BJ (cell line): Measurements from ENCODE around the gene LCP1. TPM values are rescaled to one million over a fixed set of nuclear protein-coding genes. Genes with fewer than 3 reads are reported as not detected.

Source experiments
- CTCF ChIA-PET: fragments of 350-600 bp; formaldehyde crosslinking; extraction: SDS; loops from one replicate; lab custom pipeline; 2021; ENCODE audit warnings: antibody characterized with exemption, inconsistent platforms; lab: Yijun Ruan, JAX
- POLR2A ChIA-PET: fragments of 300-600 bp; sonication (Branson Sonifier 250); formaldehyde crosslinking; extraction: SDS; loops from one replicate; lab custom pipeline; 2021; ENCODE audit warnings: antibody characterized with exemption; lab: Charles Lee
- DNase-seq: peaks from one replicate; pipeline ENCODE4 v3.0.0-alpha.2; 2011; ENCODE audit warnings: low read depth
- H3K27me3 ChIP-seq: 2 replicates; pipeline ENCODE4 v1.6.0; 2011; ENCODE audit warnings: low read length; ENCODE audit not compliant: control insufficient read depth, insufficient read depth
- H3K36me3 ChIP-seq: 2 replicates; pipeline ENCODE4 v1.5.1; 2011; ENCODE audit warnings: low read length; ENCODE audit not compliant: control insufficient read depth, insufficient read depth
- H3K4me3 ChIP-seq: 2 replicates; pipeline ENCODE4 v1.5.1; 2011; ENCODE audit warnings: low read depth, mild to moderate bottlenecking, control low read depth, low read length
- polyA plus RNA-seq: library from polyadenylated mRNA; depleted of rRNA; stranded (reverse); fragments of >200 nt; gene quantifications from 2 replicates; pipeline ENCODE4 v1.2.3, GENCODE V29; 2011
- TF ChIP-seq, protein P1 (sequence below): IDR thresholded peaks from 2 replicates; pipeline ENCODE4 v1.5.1; 2011; ENCODE audit warnings: low read depth, mild to moderate bottlenecking, control low read depth, inconsistent platforms, low read length, moderate library complexity; ENCODE audit not compliant: insufficient read depth

LCP1 gene
- polyA plus RNA-seq, 1 experiment, result 0.06 TPM

DNA sequence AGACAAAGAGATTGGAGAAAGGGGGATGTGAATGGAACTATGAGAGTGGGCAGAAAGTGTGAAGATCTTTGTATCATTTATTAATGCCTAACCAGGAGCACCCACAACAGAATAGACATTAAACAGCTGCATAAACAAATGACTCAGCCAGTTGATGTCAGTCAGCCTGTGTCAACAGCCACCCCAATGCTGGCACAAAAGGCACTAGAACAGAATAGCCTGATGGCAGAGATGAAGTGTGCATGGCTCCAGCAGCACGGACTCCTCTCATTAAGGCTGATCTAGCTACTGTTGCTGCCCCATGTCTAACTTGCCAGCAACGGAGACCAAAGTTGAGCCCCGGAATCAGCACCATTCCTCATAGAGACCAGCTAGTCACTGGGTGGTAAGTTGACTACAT, 85.0 kb downstream of the LCP1 start:
- Histone ChIP-seq H3K36me3 (no peaks in the 10 kb centered on the region), H3K4me3 (no peak overlapping the region), H3K27me3 (no peaks in the 10 kb centered on the region)
- POLR2A ChIA-PET, result no interaction called here
- no peak for DNase-seq
- CTCF ChIA-PET, result no interaction called here
- TF ChIP-seq, protein P1, sequence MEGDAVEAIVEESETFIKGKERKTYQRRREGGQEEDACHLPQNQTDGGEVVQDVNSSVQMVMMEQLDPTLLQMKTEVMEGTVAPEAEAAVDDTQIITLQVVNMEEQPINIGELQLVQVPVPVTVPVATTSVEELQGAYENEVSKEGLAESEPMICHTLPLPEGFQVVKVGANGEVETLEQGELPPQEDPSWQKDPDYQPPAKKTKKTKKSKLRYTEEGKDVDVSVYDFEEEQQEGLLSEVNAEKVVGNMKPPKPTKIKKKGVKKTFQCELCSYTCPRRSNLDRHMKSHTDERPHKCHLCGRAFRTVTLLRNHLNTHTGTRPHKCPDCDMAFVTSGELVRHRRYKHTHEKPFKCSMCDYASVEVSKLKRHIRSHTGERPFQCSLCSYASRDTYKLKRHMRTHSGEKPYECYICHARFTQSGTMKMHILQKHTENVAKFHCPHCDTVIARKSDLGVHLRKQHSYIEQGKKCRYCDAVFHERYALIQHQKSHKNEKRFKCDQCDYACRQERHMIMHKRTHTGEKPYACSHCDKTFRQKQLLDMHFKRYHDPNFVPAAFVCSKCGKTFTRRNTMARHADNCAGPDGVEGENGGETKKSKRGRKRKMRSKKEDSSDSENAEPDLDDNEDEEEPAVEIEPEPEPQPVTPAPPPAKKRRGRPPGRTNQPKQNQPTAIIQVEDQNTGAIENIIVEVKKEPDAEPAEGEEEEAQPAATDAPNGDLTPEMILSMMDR, result no peak

DNA sequence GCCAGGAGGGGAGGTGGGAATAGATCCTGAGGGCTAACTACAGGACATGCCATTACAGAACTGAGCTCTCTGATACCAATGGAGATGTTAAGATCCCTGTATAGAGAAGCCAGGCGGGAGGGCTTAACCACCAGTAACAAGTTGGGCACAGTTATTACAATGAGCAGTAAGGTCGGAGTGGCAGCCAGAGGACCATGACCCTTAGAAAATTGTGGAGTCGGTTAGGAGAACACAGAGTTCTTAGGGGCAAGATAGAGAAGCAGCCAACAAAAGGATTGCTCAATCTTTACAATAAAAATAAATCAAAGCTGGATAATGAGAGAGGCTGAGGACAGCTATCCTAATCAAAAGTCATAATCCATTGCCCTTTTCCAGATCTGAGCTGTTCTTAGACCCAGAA, 87.5 kb downstream of the LCP1 start:
- POLR2A ChIA-PET, result no interaction called here

GRCh38 chr13:46088821-46089562, 93.0 kb downstream of the LCP1 start:
- CTCF ChIA-PET, result no interaction called here
- Histone ChIP-seq H3K4me3 (no peak overlapping the region), H3K36me3 (no peaks in the 10 kb centered on the region), H3K27me3 (no peaks in the 10 kb centered on the region)
- POLR2A ChIA-PET, result no interaction called here
- TF ChIP-seq, protein P1, result no peak
- no peak for DNase-seq

More for the DNA sequence above, 87.5 kb downstream of the LCP1 start:
- TF ChIP-seq, protein P1, result no peak
- no peak for DNase-seq
- Histone ChIP-seq H3K27me3 (no peaks in the 10 kb centered on the region), H3K4me3 (no peak overlapping the region), H3K36me3 (no peaks in the 10 kb centered on the region)
- CTCF ChIA-PET, result interaction anchor here (1.1 to 1.4 kb wide), 2 partner anchors 14 to 471 kb away, joined by 4 read pairs; no protein-coding TSS in a partner anchor

GRCh38 chr13:46087481-46087880, 94.5 kb downstream of the LCP1 start:
- POLR2A ChIA-PET, result no interaction called here
- CTCF ChIA-PET, result no interaction called here
- TF ChIP-seq, protein P1, result no peak
- H3K36me3 ChIP-seq, result no peaks in the 10 kb centered on the region
- DNase-seq, result no peak
- no peaks in the 10 kb centered on the region for H3K27me3 ChIP-seq
- H3K4me3 ChIP-seq, result no peak overlapping the region

- TF ChIP-seq, protein P1, result no peak
- no peak for DNase-seq
- no peaks in the 10 kb centered on the region for H3K36me3 ChIP-seq
- H3K4me3 ChIP-seq, result no peak overlapping the region
- ChIA-PET CTCF (no interaction called here), POLR2A (no interaction called here)
- no peaks in the 10 kb centered on the region for H3K27me3 ChIP-seq
Measured at GRCh38 chr13:46086985-46087384, 95.0 kb downstream of the LCP1 start.
